Transverse colon (tissue), 4 donors: ENCODE results near the gene ANGPTL8. TPM values are rescaled to one million over a fixed set of nuclear protein-coding genes. Genes with fewer than 3 reads are reported as not detected.

Source experiments
- DNase-seq: peaks from one replicate; pipeline ENCODE4 v3.0.0-alpha.2; 2019
- H3K27ac ChIP-seq, 4 donors: fragments of 200-600 bp; sonication (generic); 2 replicates each; pipeline ENCODE4 v1.5.1; 2016 to 2018; ENCODE audit warnings: inconsistent platforms in 4 of 4
- H3K27me3 ChIP-seq: fragments of 200-600 bp; sonication (generic); 2 replicates; pipeline ENCODE4 v1.5.1; 2017; ENCODE audit warnings: inconsistent platforms
- H3K36me3 ChIP-seq, 4 donors: fragments of 200-600 bp; sonication (generic); 2 replicates each; pipeline ENCODE4 v1.5.1; 2017 to 2019; ENCODE audit warnings: inconsistent platforms in 4 of 4
- H3K4me1 ChIP-seq, 4 donors: fragments of 200-600 bp; sonication (generic); 2 replicates each; pipeline ENCODE4 v1.5.1; 2017 to 2020; ENCODE audit warnings: inconsistent platforms in 4 of 4
- H3K4me3 ChIP-seq, 4 donors: fragments of 200-600 bp; sonication (generic); 1 replicate in 1 of 4; 2 replicates in 3 of 4; pipeline versions ENCODE4 v1.5.1 to v1.6.1; 2017 to 2019; ENCODE audit warnings: inconsistent platforms in 4 of 4
- H3K9me3 ChIP-seq, 2 donors: fragments of 200-600 bp; sonication (generic); 2 replicates each; pipeline ENCODE4 v1.5.1; 2017 to 2019; ENCODE audit warnings: inconsistent platforms in 2 of 2
- CTCF ChIP-seq, 5 experiments: fragments of 200-600 bp in 3 of 5; fragments of 450-650 bp in 2 of 5; sonication (generic) in 3 of 5; IDR thresholded peaks; 1 replicate in 2 of 5; 2 replicates in 3 of 5; pipeline ENCODE4 v1.5.1; 2016 to 2017; ENCODE audit warnings: antibody characterized with exemption in 5 of 5, inconsistent platforms in 3 of 5, mild to moderate bottlenecking in 2 of 5, moderate library complexity in 1 of 5
- EP300 ChIP-seq: sonication (generic); formaldehyde crosslinking; IDR thresholded peaks from one replicate; pipeline ENCODE4 v1.6.1; 2017; ENCODE audit warnings: antibody characterized with exemption, low read depth
- POLR2A ChIP-seq: fragments of 450-650 bp; IDR thresholded peaks from one replicate; pipeline ENCODE4 v1.6.1; 2016; ENCODE audit warnings: antibody characterized with exemption, mild to moderate bottlenecking, moderate library complexity
- POLR2AphosphoS5 ChIP-seq, 3 donors: sonication (generic); formaldehyde crosslinking; IDR thresholded peaks; one replicate each; pipeline ENCODE4 v1.6.1; 2016; ENCODE audit warnings: antibody characterized with exemption in 3 of 3
- WGBS, 2 donors: methylation state at CpG; one replicate each; pipeline ENCODE4 v1.1.5; 2018; ENCODE audit warnings: low coverage in 1 of 2; 5-methylcytosine and 5-hydroxymethylcytosine counted together
- in situ Hi-C, 4 donors: fragments of 200-750 bp; cut with MboI; loops; one replicate each; pipeline versions ENCODE4 v1.15.0 to v1.15.1; 2017; ENCODE audit warnings: low sequenced_read_pairs in 3 of 4, low pct_ligation_motif_present in 1 of 4, low pct_unique_long_range_greater_than_20kb in 1 of 4
- intact Hi-C: fragments of 100-400 bp; cut with DNase I; formaldehyde crosslinking; loops from one replicate; pipeline ENCODE4 v1.15.1; 2023; ENCODE audit warnings: low total_unique reads
- total RNA-seq, 4 donors: library from RNA; depleted of rRNA; stranded (reverse); fragments of >200 nt; gene quantifications; one replicate each; pipeline ENCODE4 v1.1.0, GENCODE V29; 2016

The ANGPTL8 gene
- total RNA-seq, 4 donors from 2014 or later = not detected

- Histone ChIP-seq H3K9me3 (no peaks in the 10 kb centered on the region), H3K4me1 (no peaks in the 10 kb centered on the region), H3K27ac (no peak overlapping the region), H3K36me3 (peaks cover 0 to 9% (median 0%) of the 10 kb centered on the region in 4 donors), H3K4me3 (no peak overlapping the region), H3K27me3 (no peaks in the 10 kb centered on the region)
- DNase-seq = no peak
- intact Hi-C loops (no loop called here), in situ Hi-C loops (no loop called here)
- no peak for TF ChIP-seq POLR2AphosphoS5 (IDR thresholded peaks at IDR 0.05)
- no peak for TF ChIP-seq POLR2A
- no peak for TF ChIP-seq EP300
- no peak for TF ChIP-seq CTCF (IDR thresholded peaks at IDR 0.05)
- WGBS, 2 donors = 93% methylated on average over 5 of the region's 5 CpGs; no CpG with 5 or more reads in 1 of the 2 donors
Measured at GRCh38 chr19:11234486-11235075, 4.8 kb upstream of the ANGPTL8 start.

- 60 to 92% methylated on average over 1 to 28 of the region's 31 CpGs for WGBS, 2 donors
- H3K4me3 ChIP-seq = no peak overlapping the region
- H3K27ac ChIP-seq = no peak overlapping the region
- no peaks in the 10 kb centered on the region for H3K27me3 ChIP-seq
- intact Hi-C loops = no loop called here
- in situ Hi-C loops = no loop called here
- DNase-seq = no peak
- H3K36me3 ChIP-seq = peaks cover 0 to 9% (median 0%) of the 10 kb centered on the region in 4 donors
- H3K4me1 ChIP-seq = no peaks in the 10 kb centered on the region
- TF ChIP-seq CTCF (IDR thresholded peaks at IDR 0.05) = no peak
- TF ChIP-seq EP300 = no peak
- TF ChIP-seq POLR2A = no peak
- no peak for TF ChIP-seq POLR2AphosphoS5 (IDR thresholded peaks at IDR 0.05)
- no peaks in the 10 kb centered on the region for H3K9me3 ChIP-seq
Measured at GRCh38 chr19:11236324-11237301, 2.8 kb upstream of the ANGPTL8 start.

GRCh38 chr19:11237321-11237720, 2.1 kb upstream of the ANGPTL8 start:
- intact Hi-C loops = no loop called here
- Histone ChIP-seq H3K4me1 (no peaks in the 10 kb centered on the region), H3K36me3 (peaks cover 0 to 9% (median 0%) of the 10 kb centered on the region in 4 donors), H3K4me3 (no peak overlapping the region), H3K27ac (no peak overlapping the region), H3K27me3 (no peaks in the 10 kb centered on the region), H3K9me3 (no peaks in the 10 kb centered on the region)
- no peak for DNase-seq
- WGBS, 2 donors = 85% methylated on average over 15 of the region's 15 CpGs; no CpG with 5 or more reads in 1 of the 2 donors
- in situ Hi-C loops = no loop called here
- TF ChIP-seq EP300 (no peak), CTCF (IDR thresholded peaks at IDR 0.05) (no peak), POLR2AphosphoS5 (IDR thresholded peaks at IDR 0.05) (no peak), POLR2A (no peak)

- Histone ChIP-seq H3K27ac (no peak overlapping the region), H3K4me3 (no peak overlapping the region), H3K27me3 (no peaks in the 10 kb centered on the region), H3K4me1 (no peaks in the 10 kb centered on the region), H3K36me3 (peaks cover 0 to 7% (median 0%) of the 10 kb centered on the region in 4 donors), H3K9me3 (no peaks in the 10 kb centered on the region)
- 96 to 100% methylated on average over 1 to 11 of the region's 11 CpGs for WGBS, 2 donors
- intact Hi-C loops (no loop called here), in situ Hi-C loops (no loop called here)
- no peak for TF ChIP-seq POLR2AphosphoS5 (IDR thresholded peaks at IDR 0.05)
- no peak for TF ChIP-seq CTCF (IDR thresholded peaks at IDR 0.05)
- no peak for TF ChIP-seq POLR2A
- no peak for TF ChIP-seq EP300
- no peak for DNase-seq
Measured at GRCh38 chr19:11238041-11238440, 1.4 kb upstream of the ANGPTL8 start.
